ENCODE data around the gene SPATS2. TPM values are rescaled to one million over a fixed set of nuclear protein-coding genes. Genes with fewer than 3 reads are reported as not detected.

Gene SPATS2
- total and polyA plus RNA-seq, 11 donors, result 3.0 to 9.1 (median 5.7) TPM

GRCh38 chr12:49550693-49551252 is 183.5 kb downstream of the SPATS2 start:
- no peak overlapping the region for H3K27ac ChIP-seq
- peaks cover 0 to 29% (median 7%) of the 10 kb centered on the region in 9 donors for H3K27me3 ChIP-seq
- peaks cover 0 to 26% (median 17%) of the 10 kb centered on the region in 12 donors for H3K4me1 ChIP-seq
- no peak for TF ChIP-seq POLR2A (IDR thresholded peaks at IDR 0.05)
- TF ChIP-seq CTCF (IDR thresholded peaks at IDR 0.05), result no peak
- DNase-seq (no peak), ATAC-seq (no peak)
- H3K36me3 ChIP-seq, result peaks cover 0 to 2% (median 0%) of the 10 kb centered on the region in 9 donors
- no peaks in the 10 kb centered on the region for H3K9me3 ChIP-seq
- H3K4me3 ChIP-seq, result no peak overlapping the region
- WGBS, 4 donors, result 83 to 87% (median 84%) methylated on average over 6 of the region's 6 CpGs
- intact Hi-C loops (cut with DNase I), result no loop called here

- Histone ChIP-seq H3K27me3 (peaks cover 0 to 29% (median 5%) of the 10 kb centered on the region in 9 donors), H3K27ac (peak overlapping the region in 9 of 12 donors; percentile 27 to 77 (median 64)), H3K4me3 (no peak overlapping the region), H3K4me1 (peaks cover 0 to 26% (median 17%) of the 10 kb centered on the region in 12 donors), H3K9me3 (no peaks in the 10 kb centered on the region), H3K36me3 (peaks cover 0 to 14% (median 11%) of the 10 kb centered on the region in 9 donors)
- ATAC-seq (peak; percentile 65 to 83 (median 78)), DNase-seq (peak in 4 of 5 donors; percentile 47 to 85 (median 74))
- intact Hi-C loops (cut with DNase I), result loop anchor here in 1 of 10 donors (2.0 kb wide), 1 partner anchor 71 kb away; the partner anchor contains the start of gene PRPF40B
- no peak for TF ChIP-seq CTCF (IDR thresholded peaks at IDR 0.05)
- TF ChIP-seq POLR2A (IDR thresholded peaks at IDR 0.05), result no peak
- WGBS, 4 donors, result 38 to 55% (median 50%) methylated on average over 6 to 7 of the region's 7 CpGs
Observed at GRCh38 chr12:49552014-49552413, 184.8 kb downstream of the SPATS2 start.

- peaks cover 0 to 26% (median 17%) of the 10 kb centered on the region in 12 donors for H3K4me1 ChIP-seq
- peaks cover 0 to 25% (median 3%) of the 10 kb centered on the region in 9 donors for H3K27me3 ChIP-seq
- ATAC-seq (no peak), DNase-seq (no peak)
- H3K36me3 ChIP-seq, result peaks cover 0 to 17% (median 15%) of the 10 kb centered on the region in 9 donors
- H3K4me3 ChIP-seq, result no peak overlapping the region
- TF ChIP-seq POLR2A (IDR thresholded peaks at IDR 0.05) (no peak), CTCF (IDR thresholded peaks at IDR 0.05) (no peak)
- peak overlapping the region in 9 of 12 donors; percentile 27 to 77 (median 64) for H3K27ac ChIP-seq
- no peaks in the 10 kb centered on the region for H3K9me3 ChIP-seq
- WGBS, 4 donors, result 44 to 52% (median 45%) methylated on average over 9 of the region's 9 CpGs
- intact Hi-C loops (cut with DNase I), result loop anchor here in 1 of 10 donors (2.0 kb wide), 1 partner anchor 70 kb away; the partner anchor contains the start of gene PRPF40B
Observed at GRCh38 chr12:49552425-49552824, 185.2 kb downstream of the SPATS2 start.

GRCh38 chr12:49552899-49553298 is 185.6 kb downstream of the SPATS2 start:
- TF ChIP-seq POLR2A (IDR thresholded peaks at IDR 0.05), result no peak
- TF ChIP-seq CTCF (IDR thresholded peaks at IDR 0.05), result no peak
- Histone ChIP-seq H3K27me3 (peaks cover 0 to 20% (median 0%) of the 10 kb centered on the region in 9 donors), H3K27ac (peak overlapping the region in 5 of 12 donors; percentile 46 to 77 (median 64)), H3K9me3 (no peaks in the 10 kb centered on the region), H3K36me3 (peaks cover 0 to 22% (median 20%) of the 10 kb centered on the region in 9 donors), H3K4me3 (no peak overlapping the region), H3K4me1 (peaks cover 0 to 29% (median 17%) of the 10 kb centered on the region in 12 donors)
- intact Hi-C loops (cut with DNase I), result loop anchor here in 1 of 10 donors (2.0 kb wide), 1 partner anchor 70 kb away; the partner anchor contains the start of gene PRPF40B
- DNase-seq (peak in 1 of 5 donors; percentile 3), ATAC-seq (no peak)
- WGBS, 4 donors, result 72 to 81% (median 79%) methylated on average over 8 of the region's 8 CpGs

Data from heart left ventricle (tissue), 16 donors.